ENCODE measurements around the gene ZNF584. TPM values are rescaled to one million over a fixed set of nuclear protein-coding genes. Genes with fewer than 3 reads are reported as not detected.

The ZNF584 gene
- total and polyA plus RNA-seq, 2 experiments from 2014 or later: 2.3 to 8.1 TPM

- Mint-ChIP-seq H3K27me3 (ENCODE audit: insufficient read depth, low read depth, poor library complexity) (peaks cover 22% of the 10 kb centered on the region), H3K4me3 (no peak overlapping the region; the same call in 2 of the 3 replicates), H3K4me1 (peaks cover 21% of the 10 kb centered on the region), H3K36me3 (ENCODE audit: low read depth) (peaks cover 70% of the 10 kb centered on the region), H3K9me3 (no peaks in the 10 kb centered on the region), H3K27ac (no peak overlapping the region)
- Histone ChIP-seq H3K27ac (ENCODE audit: low read depth) (no peak overlapping the region), H3F3A (replicated peaks; ENCODE audit: low read depth) (peaks cover 70% of the 10 kb centered on the region), H3K9me2 (ENCODE audit: insufficient read depth) (no peaks in the 10 kb centered on the region), H3K36me3 (ENCODE audit: insufficient read depth) (peaks cover 46% of the 10 kb centered on the region), H3K4me3 (no peak overlapping the region), H2AFZ (no peak overlapping the region), H3K27me3 (ENCODE audit: insufficient read depth) (peaks cover 16% of the 10 kb centered on the region), H3K4me1 (ENCODE audit: insufficient read depth) (peaks cover 8% of the 10 kb centered on the region), H4K20me1 (replicated peaks; ENCODE audit: insufficient read depth) (peaks cover 35% of the 10 kb centered on the region), H3K4me2 (no peak overlapping the region), H3K79me2 (replicated peaks; ENCODE audit: insufficient read depth) (peaks cover 39% of the 10 kb centered on the region)
- ATAC-seq: no peak
- DNase-seq (ENCODE audit: low spot score): no peak
- TF ChIP-seq ETS1 (IDR thresholded peaks at IDR 0.05) (no peak), EZH2phosphoT487 (IDR thresholded peaks at IDR 0.05; ENCODE audit: unreplicated experiment) (no peak), STAT1 (IDR thresholded peaks at IDR 0.05; ENCODE audit: unreplicated experiment) (no peak), CREB1 (CRISPR knock-in tag; IDR thresholded peaks at IDR 0.05; ENCODE audit: low read depth) (no peak), ZNF114 (CRISPR knock-in tag; IDR thresholded peaks at IDR 0.05) (no peak), JUNB (IDR thresholded peaks at IDR 0.05; ENCODE audit: unreplicated experiment) (no peak), NANOG (IDR thresholded peaks at IDR 0.05; ENCODE audit: borderline replicate concordance) (no peak), ZNF331 (CRISPR knock-in tag; IDR thresholded peaks at IDR 0.05; ENCODE audit: low read depth) (no peak), EZH2 (IDR thresholded peaks at IDR 0.05; ENCODE audit: low read depth, unreplicated experiment) (no peak), POLR2AphosphoS5 (IDR thresholded peaks at IDR 0.05; ENCODE audit: low read depth) (no peak)
- TF ChIP-seq, protein P1, sequence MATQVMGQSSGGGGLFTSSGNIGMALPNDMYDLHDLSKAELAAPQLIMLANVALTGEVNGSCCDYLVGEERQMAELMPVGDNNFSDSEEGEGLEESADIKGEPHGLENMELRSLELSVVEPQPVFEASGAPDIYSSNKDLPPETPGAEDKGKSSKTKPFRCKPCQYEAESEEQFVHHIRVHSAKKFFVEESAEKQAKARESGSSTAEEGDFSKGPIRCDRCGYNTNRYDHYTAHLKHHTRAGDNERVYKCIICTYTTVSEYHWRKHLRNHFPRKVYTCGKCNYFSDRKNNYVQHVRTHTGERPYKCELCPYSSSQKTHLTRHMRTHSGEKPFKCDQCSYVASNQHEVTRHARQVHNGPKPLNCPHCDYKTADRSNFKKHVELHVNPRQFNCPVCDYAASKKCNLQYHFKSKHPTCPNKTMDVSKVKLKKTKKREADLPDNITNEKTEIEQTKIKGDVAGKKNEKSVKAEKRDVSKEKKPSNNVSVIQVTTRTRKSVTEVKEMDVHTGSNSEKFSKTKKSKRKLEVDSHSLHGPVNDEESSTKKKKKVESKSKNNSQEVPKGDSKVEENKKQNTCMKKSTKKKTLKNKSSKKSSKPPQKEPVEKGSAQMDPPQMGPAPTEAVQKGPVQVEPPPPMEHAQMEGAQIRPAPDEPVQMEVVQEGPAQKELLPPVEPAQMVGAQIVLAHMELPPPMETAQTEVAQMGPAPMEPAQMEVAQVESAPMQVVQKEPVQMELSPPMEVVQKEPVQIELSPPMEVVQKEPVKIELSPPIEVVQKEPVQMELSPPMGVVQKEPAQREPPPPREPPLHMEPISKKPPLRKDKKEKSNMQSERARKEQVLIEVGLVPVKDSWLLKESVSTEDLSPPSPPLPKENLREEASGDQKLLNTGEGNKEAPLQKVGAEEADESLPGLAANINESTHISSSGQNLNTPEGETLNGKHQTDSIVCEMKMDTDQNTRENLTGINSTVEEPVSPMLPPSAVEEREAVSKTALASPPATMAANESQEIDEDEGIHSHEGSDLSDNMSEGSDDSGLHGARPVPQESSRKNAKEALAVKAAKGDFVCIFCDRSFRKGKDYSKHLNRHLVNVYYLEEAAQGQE (IDR thresholded peaks at IDR 0.05; ENCODE audit: unreplicated experiment): no peak
- TF ChIP-seq, protein P2, sequence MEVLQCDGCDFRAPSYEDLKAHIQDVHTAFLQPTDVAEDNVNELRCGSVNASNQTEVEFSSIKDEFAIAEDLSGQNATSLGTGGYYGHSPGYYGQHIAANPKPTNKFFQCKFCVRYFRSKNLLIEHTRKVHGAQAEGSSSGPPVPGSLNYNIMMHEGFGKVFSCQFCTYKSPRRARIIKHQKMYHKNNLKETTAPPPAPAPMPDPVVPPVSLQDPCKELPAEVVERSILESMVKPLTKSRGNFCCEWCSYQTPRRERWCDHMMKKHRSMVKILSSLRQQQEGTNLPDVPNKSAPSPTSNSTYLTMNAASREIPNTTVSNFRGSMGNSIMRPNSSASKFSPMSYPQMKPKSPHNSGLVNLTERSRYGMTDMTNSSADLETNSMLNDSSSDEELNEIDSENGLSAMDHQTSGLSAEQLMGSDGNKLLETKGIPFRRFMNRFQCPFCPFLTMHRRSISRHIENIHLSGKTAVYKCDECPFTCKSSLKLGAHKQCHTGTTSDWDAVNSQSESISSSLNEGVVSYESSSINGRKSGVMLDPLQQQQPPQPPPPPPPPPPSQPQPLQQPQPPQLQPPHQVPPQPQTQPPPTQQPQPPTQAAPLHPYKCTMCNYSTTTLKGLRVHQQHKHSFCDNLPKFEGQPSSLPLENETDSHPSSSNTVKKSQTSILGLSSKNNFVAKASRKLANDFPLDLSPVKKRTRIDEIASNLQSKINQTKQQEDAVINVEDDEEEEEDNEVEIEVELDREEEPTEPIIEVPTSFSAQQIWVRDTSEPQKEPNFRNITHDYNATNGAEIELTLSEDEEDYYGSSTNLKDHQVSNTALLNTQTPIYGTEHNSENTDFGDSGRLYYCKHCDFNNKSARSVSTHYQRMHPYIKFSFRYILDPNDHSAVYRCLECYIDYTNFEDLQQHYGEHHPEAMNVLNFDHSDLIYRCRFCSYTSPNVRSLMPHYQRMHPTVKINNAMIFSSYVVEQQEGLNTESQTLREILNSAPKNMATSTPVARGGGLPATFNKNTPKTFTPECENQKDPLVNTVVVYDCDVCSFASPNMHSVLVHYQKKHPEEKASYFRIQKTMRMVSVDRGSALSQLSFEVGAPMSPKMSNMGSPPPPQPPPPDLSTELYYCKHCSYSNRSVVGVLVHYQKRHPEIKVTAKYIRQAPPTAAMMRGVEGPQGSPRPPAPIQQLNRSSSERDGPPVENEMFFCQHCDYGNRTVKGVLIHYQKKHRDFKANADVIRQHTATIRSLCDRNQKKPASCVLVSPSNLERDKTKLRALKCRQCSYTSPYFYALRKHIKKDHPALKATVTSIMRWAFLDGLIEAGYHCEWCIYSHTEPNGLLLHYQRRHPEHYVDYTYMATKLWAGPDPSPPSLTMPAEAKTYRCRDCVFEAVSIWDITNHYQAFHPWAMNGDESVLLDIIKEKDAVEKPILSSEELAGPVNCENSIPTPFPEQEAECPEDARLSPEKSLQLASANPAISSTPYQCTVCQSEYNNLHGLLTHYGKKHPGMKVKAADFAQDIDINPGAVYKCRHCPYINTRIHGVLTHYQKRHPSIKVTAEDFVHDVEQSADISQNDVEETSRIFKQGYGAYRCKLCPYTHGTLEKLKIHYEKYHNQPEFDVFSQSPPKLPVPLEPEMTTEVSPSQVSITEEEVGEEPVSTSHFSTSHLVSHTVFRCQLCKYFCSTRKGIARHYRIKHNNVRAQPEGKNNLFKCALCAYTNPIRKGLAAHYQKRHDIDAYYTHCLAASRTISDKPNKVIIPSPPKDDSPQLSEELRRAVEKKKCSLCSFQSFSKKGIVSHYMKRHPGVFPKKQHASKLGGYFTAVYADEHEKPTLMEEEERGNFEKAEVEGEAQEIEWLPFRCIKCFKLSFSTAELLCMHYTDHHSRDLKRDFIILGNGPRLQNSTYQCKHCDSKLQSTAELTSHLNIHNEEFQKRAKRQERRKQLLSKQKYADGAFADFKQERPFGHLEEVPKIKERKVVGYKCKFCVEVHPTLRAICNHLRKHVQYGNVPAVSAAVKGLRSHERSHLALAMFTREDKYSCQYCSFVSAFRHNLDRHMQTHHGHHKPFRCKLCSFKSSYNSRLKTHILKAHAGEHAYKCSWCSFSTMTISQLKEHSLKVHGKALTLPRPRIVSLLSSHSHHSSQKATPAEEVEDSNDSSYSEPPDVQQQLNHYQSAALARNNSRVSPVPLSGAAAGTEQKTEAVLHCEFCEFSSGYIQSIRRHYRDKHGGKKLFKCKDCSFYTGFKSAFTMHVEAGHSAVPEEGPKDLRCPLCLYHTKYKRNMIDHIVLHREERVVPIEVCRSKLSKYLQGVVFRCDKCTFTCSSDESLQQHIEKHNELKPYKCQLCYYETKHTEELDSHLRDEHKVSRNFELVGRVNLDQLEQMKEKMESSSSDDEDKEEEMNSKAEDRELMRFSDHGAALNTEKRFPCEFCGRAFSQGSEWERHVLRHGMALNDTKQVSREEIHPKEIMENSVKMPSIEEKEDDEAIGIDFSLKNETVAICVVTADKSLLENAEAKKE (CRISPR knock-in tag; IDR thresholded peaks at IDR 0.05): no peak
- TF ChIP-seq, protein P3, sequence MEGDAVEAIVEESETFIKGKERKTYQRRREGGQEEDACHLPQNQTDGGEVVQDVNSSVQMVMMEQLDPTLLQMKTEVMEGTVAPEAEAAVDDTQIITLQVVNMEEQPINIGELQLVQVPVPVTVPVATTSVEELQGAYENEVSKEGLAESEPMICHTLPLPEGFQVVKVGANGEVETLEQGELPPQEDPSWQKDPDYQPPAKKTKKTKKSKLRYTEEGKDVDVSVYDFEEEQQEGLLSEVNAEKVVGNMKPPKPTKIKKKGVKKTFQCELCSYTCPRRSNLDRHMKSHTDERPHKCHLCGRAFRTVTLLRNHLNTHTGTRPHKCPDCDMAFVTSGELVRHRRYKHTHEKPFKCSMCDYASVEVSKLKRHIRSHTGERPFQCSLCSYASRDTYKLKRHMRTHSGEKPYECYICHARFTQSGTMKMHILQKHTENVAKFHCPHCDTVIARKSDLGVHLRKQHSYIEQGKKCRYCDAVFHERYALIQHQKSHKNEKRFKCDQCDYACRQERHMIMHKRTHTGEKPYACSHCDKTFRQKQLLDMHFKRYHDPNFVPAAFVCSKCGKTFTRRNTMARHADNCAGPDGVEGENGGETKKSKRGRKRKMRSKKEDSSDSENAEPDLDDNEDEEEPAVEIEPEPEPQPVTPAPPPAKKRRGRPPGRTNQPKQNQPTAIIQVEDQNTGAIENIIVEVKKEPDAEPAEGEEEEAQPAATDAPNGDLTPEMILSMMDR (conservative IDR thresholded peaks at IDR 0.05; ENCODE audit: low read depth in 2 of 2): no peak
These were observed 15.3 kb upstream of the ZNF584 start for GRCh38 chr19:58392945-58393724.

Measured in GM23338 (cell line).